ENCODE data around the gene BCDIN3D. TPM values are rescaled to one million over a fixed set of nuclear protein-coding genes. Genes with fewer than 3 reads are reported as not detected.

The BCDIN3D gene
- total RNA-seq, 4 donors from 2014 or later = 2.2 to 6.2 (median 5.5) TPM

DNA sequence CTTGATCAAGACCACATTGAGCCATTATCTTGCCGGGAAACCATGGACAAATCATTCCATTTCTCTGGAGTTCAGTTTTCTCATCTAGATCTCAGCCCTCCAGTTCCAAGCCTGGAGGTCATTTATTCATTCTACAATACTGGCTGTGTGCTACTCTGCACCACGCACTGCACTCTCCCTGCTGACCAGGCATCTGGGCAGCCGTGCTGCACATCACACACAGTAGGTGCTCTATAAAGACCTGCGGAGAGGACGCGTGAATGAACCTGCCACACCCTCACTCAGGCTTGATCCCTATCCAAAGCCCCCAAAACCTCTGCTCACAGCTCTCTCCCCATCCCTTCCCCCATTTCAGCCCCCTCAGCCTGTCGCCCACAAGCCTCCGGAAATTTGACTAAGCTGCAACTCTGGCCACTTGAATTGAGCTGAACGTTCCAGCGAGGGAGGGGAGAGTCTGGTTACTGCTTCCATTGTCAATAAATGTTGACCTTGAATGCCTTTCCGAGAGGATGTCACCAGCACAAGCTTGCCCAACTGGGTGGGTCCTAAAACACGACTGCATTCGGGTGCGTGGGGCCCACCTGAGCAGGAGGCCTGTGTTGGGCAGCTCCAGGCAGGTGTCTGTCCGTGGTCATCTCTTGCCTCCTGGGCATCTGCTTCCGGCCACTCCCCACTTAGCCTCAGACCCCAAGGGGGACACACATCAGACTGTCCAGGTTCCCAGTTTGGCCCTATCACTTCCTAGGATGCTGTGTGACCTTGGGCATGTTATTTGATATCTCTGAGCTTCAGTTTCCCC lies 43.0 kb upstream of the BCDIN3D start:
- Histone ChIP-seq H3K4me3 (no peak overlapping the region), H3K27me3 (peaks cover 0 to 37% (median 0%) of the 10 kb centered on the region in 4 donors), H3K27ac (replicated peaks in 1 of 4) (no peak overlapping the region), H3K9me3 (no peaks in the 10 kb centered on the region), H3K4me1 (no peaks in the 10 kb centered on the region), H3K36me3 (no peaks in the 10 kb centered on the region)
- TF ChIP-seq POLR2A (IDR thresholded peaks at IDR 0.05; ENCODE audit: low read depth) (no peak), EP300 (IDR thresholded peaks at IDR 0.05) (no peak), POLR2AphosphoS5 (IDR thresholded peaks at IDR 0.05) (no peak)
- TF ChIP-seq, protein P1, sequence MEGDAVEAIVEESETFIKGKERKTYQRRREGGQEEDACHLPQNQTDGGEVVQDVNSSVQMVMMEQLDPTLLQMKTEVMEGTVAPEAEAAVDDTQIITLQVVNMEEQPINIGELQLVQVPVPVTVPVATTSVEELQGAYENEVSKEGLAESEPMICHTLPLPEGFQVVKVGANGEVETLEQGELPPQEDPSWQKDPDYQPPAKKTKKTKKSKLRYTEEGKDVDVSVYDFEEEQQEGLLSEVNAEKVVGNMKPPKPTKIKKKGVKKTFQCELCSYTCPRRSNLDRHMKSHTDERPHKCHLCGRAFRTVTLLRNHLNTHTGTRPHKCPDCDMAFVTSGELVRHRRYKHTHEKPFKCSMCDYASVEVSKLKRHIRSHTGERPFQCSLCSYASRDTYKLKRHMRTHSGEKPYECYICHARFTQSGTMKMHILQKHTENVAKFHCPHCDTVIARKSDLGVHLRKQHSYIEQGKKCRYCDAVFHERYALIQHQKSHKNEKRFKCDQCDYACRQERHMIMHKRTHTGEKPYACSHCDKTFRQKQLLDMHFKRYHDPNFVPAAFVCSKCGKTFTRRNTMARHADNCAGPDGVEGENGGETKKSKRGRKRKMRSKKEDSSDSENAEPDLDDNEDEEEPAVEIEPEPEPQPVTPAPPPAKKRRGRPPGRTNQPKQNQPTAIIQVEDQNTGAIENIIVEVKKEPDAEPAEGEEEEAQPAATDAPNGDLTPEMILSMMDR (IDR thresholded peaks at IDR 0.05) = no peak
- 74% methylated on average over 15 of the region's 16 CpGs for WGBS
- DNase-seq (ENCODE audit: extremely low spot score) = no peak
- intact Hi-C loops (cut with DNase I) = no loop called here

DNA sequence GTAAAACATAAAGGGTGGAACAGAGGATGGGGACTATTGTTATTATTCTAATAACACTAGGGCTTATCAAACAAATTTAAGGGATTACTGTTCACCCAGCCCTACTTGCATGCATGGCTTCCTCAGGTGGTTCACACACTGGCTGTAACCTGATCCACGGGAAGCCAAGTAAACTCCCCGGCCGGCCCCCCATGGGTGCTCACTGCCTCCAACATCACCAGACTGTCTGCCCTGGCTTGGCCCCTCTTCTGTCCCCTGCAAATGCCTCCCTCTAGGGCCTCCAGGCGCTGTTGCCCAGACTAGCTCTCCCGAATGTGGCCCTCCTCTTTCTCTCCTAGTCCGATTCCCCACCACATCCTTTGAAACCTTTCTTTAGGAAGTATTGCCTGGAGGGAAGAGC lies 42.2 kb upstream of the BCDIN3D start:
- Histone ChIP-seq H3K36me3 (no peaks in the 10 kb centered on the region), H3K4me1 (no peaks in the 10 kb centered on the region), H3K9me3 (no peaks in the 10 kb centered on the region), H3K27me3 (peaks cover 0 to 37% (median 0%) of the 10 kb centered on the region in 4 donors), H3K27ac (replicated peaks in 1 of 4) (no peak overlapping the region), H3K4me3 (no peak overlapping the region)
- TF ChIP-seq, protein P1 (IDR thresholded peaks at IDR 0.05) = no peak
- TF ChIP-seq EP300 (IDR thresholded peaks at IDR 0.05) (no peak), POLR2AphosphoS5 (IDR thresholded peaks at IDR 0.05) (no peak), POLR2A (IDR thresholded peaks at IDR 0.05; ENCODE audit: low read depth) (no peak)
- intact Hi-C loops (cut with DNase I) = no loop called here
- 66% methylated on average over 6 of the region's 6 CpGs for WGBS
- no peak for DNase-seq (ENCODE audit: extremely low spot score)

DNA sequence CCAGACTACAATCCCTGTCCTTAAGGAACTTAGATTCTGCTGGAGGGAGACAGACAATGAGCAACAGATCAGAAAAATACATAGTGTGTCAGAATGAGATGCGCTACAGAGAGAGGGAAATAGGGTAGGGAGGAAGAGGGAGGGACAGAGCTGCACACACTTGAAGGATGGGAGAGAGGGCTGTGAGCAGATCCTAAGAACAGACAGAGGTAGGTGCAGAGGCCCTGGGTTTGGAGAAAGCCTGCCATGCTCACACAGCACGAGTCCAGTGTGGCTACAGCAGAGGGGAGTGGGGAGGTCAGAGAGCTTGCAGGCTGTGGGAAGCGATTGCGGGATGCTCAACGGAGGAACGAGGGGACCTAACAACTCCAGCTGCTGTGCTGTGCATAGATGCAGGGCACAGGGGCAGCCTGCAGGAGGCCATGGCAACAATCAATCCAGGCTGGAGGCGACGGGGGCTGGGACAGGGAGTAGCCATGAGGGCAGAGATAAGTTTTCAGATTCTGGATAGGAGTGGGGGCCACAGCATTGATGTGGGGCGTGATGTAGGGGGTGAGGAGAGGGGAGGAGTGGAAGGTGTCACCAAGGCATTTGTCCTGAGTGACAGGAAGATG lies 40.1 kb upstream of the BCDIN3D start:
- 79% methylated on average over 9 of the region's 9 CpGs for WGBS
- H3K4me1 ChIP-seq = no peaks in the 10 kb centered on the region
- H3K27me3 ChIP-seq = peaks cover 0 to 27% (median 0%) of the 10 kb centered on the region in 4 donors
- DNase-seq (ENCODE audit: extremely low spot score) = no peak
- intact Hi-C loops (cut with DNase I) = no loop called here
- no peak overlapping the region for H3K27ac ChIP-seq (replicated peaks in 1 of 4)
- no peaks in the 10 kb centered on the region for H3K36me3 ChIP-seq
- H3K4me3 ChIP-seq = no peak overlapping the region
- TF ChIP-seq, protein P1 (IDR thresholded peaks at IDR 0.05) = no peak
- TF ChIP-seq POLR2AphosphoS5 (IDR thresholded peaks at IDR 0.05) (no peak), EP300 (IDR thresholded peaks at IDR 0.05) (no peak), POLR2A (IDR thresholded peaks at IDR 0.05; ENCODE audit: low read depth) (no peak)
- H3K9me3 ChIP-seq = no peaks in the 10 kb centered on the region

DNA sequence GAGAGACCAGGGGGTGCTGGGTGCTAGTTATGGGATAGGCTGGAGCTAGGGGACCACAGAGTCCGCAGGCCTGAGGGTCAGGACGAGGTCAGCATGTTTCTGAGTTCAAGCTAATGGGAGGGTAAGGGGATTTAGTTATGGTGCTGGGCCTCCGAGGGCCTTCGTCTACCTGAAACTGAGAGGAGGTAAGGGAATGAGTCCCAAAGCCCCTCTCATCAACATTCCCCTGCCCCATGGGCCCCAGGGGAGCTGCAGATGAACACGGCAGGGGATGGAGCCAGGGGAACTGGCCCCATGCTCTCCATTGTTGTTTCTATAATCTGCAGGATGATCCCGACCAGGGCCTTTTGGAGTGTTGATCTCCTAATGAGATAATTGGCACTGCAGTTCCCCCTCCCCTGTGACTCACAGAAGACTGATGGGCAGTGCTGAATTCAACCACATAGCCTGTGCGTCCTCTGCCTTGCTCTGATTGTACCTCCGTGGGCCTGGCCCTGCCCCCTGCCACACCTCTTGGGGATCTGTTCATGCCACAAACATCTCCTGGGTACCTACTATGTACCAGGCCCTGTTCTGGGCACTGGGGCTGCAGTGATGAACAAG lies 39.4 kb upstream of the BCDIN3D start:
- peaks cover 0 to 27% (median 0%) of the 10 kb centered on the region in 4 donors for H3K27me3 ChIP-seq
- H3K27ac ChIP-seq (replicated peaks in 1 of 4) = no peak overlapping the region
- DNase-seq (ENCODE audit: extremely low spot score) = no peak
- H3K4me3 ChIP-seq = no peak overlapping the region
- no peaks in the 10 kb centered on the region for H3K36me3 ChIP-seq
- TF ChIP-seq POLR2AphosphoS5 (IDR thresholded peaks at IDR 0.05) = no peak
- TF ChIP-seq EP300 (IDR thresholded peaks at IDR 0.05) = no peak
- TF ChIP-seq POLR2A (IDR thresholded peaks at IDR 0.05; ENCODE audit: low read depth) = no peak
- TF ChIP-seq, protein P1 (IDR thresholded peaks at IDR 0.05) = no peak
- no peaks in the 10 kb centered on the region for H3K4me1 ChIP-seq
- intact Hi-C loops (cut with DNase I) = no loop called here
- H3K9me3 ChIP-seq = no peaks in the 10 kb centered on the region
- WGBS = 85% methylated on average over 6 of the region's 8 CpGs

Data from esophagus muscularis mucosa (tissue), 4 donors.